PFSK-1 (cell line): Measurements from ENCODE around the gene NADK.

ENCODE experiments used
- FOXP2 ChIP-seq: optimal IDR thresholded peaks from 2 replicates; pipeline ENCODE3; 2011; ENCODE audit warnings: borderline replicate concordance, control low read depth, inconsistent platforms; ENCODE audit not compliant: insufficient read depth; ENCODE audit errors: extremely low read length, extremely low read depth
- POLR2AphosphoS5 ChIP-seq: IDR thresholded peaks from 2 replicates; pipeline ENCODE4 v1.6.1; 2012; ENCODE audit warnings: low read depth, mild to moderate bottlenecking, control low read depth, low read length, moderate library complexity
- TAF1 ChIP-seq: IDR thresholded peaks from 2 replicates; pipeline ENCODE4 v1.6.1; 2012; ENCODE audit warnings: low read length, control low read depth, borderline replicate concordance; ENCODE audit not compliant: insufficient read depth
- TF ChIP-seq, protein P1 (sequence below), 2 experiments: IDR thresholded peaks; 2 replicates each; pipeline versions ENCODE4 v1.6.1 to v1.8.0; 2011 to 2012; ENCODE audit warnings: low read depth in 2 of 2, low read length in 2 of 2, control low read depth in 1 of 2, inconsistent platforms in 1 of 2, mild to moderate bottlenecking in 1 of 2, moderate library complexity in 1 of 2; ENCODE audit not compliant: insufficient read depth in 1 of 2

GRCh38 chr1:1827089-1827848, 49.0 kb upstream of the NADK start:
- TF ChIP-seq POLR2AphosphoS5 (no peak), FOXP2 (no peak), TAF1 (no peak)
- TF ChIP-seq, protein P1, sequence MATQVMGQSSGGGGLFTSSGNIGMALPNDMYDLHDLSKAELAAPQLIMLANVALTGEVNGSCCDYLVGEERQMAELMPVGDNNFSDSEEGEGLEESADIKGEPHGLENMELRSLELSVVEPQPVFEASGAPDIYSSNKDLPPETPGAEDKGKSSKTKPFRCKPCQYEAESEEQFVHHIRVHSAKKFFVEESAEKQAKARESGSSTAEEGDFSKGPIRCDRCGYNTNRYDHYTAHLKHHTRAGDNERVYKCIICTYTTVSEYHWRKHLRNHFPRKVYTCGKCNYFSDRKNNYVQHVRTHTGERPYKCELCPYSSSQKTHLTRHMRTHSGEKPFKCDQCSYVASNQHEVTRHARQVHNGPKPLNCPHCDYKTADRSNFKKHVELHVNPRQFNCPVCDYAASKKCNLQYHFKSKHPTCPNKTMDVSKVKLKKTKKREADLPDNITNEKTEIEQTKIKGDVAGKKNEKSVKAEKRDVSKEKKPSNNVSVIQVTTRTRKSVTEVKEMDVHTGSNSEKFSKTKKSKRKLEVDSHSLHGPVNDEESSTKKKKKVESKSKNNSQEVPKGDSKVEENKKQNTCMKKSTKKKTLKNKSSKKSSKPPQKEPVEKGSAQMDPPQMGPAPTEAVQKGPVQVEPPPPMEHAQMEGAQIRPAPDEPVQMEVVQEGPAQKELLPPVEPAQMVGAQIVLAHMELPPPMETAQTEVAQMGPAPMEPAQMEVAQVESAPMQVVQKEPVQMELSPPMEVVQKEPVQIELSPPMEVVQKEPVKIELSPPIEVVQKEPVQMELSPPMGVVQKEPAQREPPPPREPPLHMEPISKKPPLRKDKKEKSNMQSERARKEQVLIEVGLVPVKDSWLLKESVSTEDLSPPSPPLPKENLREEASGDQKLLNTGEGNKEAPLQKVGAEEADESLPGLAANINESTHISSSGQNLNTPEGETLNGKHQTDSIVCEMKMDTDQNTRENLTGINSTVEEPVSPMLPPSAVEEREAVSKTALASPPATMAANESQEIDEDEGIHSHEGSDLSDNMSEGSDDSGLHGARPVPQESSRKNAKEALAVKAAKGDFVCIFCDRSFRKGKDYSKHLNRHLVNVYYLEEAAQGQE (IDR thresholded peaks at IDR 0.05; ENCODE audit: insufficient read depth in 1 of 2, low read depth in 2 of 2, low read length in 2 of 2), result no peak
